CD4-positive, alpha-beta T cell treated with Interleukin-10 for 1 hour (primary cell): Measurements from ENCODE around the gene CACNA1I.

Experiments
- DNase-seq: peaks from one replicate; pipeline ENCODE4 v3.0.0-alpha.2; 2020

Gene CACNA1I

DNA sequence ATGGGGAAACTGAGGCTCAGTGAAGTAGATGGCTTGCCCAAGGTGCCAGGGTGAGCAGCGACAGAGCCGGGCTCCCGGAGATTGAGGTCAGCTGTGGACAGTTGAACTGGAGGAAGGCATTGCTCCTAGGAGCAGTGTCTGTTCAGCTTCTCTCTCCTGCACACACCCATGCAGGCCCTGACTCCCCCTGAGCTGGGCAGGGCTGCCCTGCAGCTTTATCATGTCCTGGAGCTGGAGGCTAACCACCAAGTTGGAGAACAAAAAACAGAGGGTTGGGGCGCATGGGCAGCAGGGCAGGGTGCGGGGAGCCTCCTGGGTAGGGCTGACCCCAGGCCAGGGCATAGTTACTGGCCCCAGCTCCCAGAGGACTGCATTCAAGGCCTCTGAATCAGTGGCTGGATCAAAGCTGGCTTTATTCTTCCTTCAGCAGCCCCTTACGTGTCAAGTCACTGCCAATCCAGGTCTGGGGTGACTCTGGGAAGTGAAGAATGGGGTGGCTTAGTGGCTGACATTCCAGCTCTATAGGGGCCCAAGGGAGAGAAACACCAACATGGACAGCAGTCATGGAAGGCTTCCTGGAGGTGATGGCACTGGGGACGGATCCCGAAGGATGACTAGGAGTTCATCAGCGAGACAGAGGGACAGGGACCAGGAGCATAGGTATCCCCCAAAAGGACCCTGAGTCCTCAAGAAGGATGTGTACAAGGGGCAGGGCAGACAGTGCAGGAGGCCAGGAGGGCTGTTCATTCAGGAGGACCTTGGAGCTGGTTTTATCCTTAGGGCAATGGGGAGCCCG lies 83.8 kb downstream of the CACNA1I start:
- no peak for DNase-seq

- no peak for DNase-seq
Measured at GRCh38 chr22:39655004-39655579, 84.5 kb downstream of the CACNA1I start.

- DNase-seq: no peak
Measured at GRCh38 chr22:39655831-39656230, 85.3 kb downstream of the CACNA1I start.

GRCh38 chr22:39656495-39657490 lies 86.2 kb downstream of the CACNA1I start:
- DNase-seq: no peak

- DNase-seq: peak; percentile 60
Measured at GRCh38 chr22:39658367-39658766, 87.8 kb downstream of the CACNA1I start.

DNA sequence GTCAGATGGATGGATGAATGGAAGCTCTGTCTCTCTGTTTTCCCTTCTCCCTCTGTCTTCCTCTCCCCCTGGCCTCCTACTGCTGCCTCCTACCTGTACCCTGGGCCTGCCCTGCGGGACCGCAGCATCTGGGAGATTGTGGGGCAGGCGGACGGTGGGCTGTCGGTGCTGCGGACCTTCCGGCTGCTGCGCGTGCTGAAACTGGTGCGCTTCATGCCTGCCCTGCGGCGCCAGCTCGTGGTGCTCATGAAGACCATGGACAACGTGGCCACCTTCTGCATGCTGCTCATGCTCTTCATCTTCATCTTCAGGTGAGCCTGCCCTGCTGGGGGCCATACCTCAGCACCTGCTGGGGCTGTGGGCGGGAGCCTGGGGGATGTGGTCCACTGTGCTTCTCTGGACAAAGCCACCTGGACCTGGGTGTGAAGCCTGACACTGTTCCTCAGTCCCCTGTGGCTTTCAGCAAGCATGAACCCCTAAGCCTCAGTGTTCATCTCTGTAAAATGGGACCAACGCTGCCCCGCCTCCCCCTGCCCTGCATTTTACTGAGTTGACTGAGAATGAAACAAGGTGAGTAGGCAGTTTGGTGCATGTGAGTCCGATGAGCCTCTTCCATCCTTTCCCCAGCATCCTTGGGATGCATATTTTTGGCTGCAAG lies 88.4 kb downstream of the CACNA1I start:
- DNase-seq: no peak

DNA sequence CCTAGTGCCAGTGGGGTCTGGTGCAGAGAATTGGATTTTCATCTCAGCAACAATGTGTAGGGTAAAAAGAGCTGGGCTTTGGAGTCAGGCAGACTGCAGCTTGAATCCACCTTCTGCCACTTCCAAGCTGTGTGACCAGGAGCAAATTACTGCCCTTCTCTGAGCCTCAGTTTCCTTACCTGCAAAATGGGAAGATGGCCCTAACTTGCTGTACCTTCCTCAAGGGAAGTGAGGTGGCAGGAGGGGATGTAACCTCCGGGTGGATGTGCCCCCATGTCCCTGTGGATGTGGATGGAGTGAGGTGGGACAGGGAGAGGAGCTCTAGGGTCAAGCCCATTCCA lies 90.9 kb downstream of the CACNA1I start:
- DNase-seq: no peak

DNA sequence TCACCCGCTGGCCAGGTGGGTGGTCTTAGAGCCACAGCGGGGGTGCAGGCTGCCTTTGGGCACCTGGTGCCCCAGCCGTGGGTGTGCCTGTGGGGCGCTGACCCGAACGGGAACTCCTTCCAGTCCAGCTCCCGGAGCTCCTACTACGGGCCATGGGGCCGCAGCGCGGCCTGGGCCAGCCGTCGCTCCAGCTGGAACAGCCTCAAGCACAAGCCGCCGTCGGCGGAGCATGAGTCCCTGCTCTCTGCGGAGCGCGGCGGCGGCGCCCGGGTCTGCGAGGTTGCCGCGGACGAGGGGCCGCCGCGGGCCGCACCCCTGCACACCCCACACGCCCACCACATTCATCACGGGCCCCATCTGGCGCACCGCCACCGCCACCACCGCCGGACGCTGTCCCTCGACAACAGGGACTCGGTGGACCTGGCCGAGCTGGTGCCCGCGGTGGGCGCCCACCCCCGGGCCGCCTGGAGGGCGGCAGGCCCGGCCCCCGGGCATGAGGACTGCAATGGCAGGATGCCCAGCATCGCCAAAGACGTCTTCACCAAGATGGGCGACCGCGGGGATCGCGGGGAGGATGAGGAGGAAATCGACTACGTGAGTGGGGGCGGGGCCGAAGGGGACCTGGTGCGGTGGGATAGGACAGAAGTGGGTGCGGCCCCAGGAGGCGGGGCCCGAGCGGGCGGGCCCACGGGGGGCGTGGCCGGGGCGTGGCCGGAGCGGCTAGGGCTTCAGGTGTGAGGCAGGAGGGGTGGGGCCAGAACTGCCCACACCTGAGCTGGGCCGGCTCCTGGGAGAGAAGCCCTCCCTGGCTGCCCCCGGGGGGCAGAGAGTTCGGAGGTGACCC lies 91.5 kb downstream of the CACNA1I start:
- DNase-seq: peak; percentile 89

DNA sequence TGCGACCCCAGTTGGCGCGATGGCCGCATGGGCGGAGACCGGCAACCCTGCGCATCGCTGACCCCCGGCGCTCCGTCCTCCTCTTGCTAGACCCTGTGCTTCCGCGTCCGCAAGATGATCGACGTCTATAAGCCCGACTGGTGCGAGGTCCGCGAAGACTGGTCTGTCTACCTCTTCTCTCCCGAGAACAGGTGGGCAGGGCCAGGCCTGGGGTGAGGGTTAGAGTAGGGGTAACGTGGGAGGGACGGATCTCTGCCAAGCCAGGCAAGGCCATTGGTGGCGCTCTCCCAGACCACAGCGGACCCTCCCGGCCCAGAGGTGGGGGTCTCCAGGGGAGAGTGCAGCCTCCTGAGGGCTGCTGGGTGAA lies 92.1 kb downstream of the CACNA1I start:
- DNase-seq: no peak

DNA sequence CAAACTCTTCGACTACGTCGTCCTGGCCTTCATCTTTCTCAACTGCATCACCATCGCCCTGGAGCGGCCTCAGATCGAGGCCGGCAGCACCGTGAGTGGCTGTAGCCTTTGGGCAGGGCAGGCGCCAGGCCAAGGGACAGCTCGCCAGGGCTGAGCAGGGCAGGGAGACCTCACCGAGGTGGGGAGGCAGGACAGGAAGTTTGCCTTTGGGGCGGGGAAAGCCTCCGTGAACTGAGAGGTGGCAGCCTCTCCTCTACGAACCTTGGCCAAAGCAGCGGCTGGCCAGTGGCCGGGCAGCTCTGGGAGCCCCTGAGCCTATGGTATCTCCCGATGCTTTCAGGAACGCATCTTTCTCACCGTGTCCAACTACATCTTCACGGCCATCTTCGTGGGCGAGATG lies 93.2 kb downstream of the CACNA1I start:
- no peak for DNase-seq

- DNase-seq: peak; percentile 37
Measured at GRCh38 chr22:39664485-39665200, 94.1 kb downstream of the CACNA1I start.

- DNase-seq: no peak
Measured at GRCh38 chr22:39665229-39665628, 94.7 kb downstream of the CACNA1I start.

- DNase-seq: no peak
Measured at GRCh38 chr22:39665661-39666431, 95.3 kb downstream of the CACNA1I start.

DNA sequence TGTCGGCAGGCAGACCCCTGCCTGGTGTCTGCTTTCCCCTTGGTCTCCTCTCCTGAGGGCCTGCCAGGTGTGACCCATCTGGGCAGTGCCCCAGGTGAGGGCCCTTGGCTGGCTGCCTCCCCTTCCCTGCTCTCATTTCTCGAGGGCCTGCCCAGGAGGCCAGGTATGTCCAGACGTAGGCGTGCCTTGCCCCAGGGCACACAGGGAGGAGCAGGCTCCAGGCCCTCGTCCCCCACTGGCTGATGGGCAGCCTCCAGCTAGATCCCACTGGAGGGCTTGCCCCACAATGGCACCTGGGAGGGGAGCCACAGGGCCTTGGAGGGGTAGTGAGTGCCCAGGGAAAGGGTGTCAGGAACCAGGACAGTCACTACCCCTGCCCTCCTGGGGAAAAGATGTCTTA lies 95.9 kb downstream of the CACNA1I start:
- no peak for DNase-seq

- no peak for DNase-seq
Measured at GRCh38 chr22:39666926-39667325, 96.4 kb downstream of the CACNA1I start.

GRCh38 chr22:39669432-39669831 lies 98.9 kb downstream of the CACNA1I start:
- DNase-seq: no peak

- no peak for DNase-seq
Measured at GRCh38 chr22:39671936-39672335, 101.4 kb downstream of the CACNA1I start.

DNA sequence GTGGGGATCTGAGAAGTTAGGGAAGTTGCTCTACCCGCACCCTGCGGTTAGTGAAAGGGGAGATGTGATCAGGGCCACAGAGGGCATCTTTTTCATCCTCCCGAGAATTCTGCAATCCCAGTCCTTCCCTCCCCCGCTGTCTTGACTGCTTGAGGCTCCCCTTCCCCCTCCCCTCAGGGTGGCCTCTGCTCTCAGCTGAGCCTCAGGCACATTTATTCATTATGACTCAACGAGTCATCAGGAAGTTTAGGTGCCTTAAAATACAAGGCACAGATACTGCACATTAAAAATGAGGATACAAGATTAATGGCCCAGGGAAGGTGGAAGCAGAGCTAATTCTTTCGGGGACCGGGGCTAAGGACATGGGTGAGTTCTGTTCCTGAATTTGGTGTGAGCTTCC lies 104.0 kb downstream of the CACNA1I start:
- no peak for DNase-seq

DNA sequence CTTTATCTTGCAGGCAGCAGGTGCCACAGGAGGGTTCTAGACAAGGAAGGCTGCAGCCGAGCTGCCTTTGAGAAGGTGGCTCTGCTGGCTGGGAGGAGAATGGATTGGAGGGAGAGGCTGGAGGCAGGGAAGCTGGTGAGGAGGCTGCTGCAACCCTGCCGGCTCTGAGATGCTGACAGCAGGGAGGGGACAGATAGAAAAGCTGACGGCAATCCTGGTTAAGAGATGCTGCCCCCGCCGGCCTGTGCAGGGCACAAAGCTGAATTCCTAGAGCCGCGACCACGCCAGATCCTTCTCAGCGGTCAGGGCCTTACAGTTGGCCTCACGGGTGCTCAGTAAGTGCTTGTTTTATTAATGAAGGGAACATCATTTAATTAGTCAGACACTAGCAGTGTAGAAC lies 105.4 kb downstream of the CACNA1I start:
- no peak for DNase-seq

DNA sequence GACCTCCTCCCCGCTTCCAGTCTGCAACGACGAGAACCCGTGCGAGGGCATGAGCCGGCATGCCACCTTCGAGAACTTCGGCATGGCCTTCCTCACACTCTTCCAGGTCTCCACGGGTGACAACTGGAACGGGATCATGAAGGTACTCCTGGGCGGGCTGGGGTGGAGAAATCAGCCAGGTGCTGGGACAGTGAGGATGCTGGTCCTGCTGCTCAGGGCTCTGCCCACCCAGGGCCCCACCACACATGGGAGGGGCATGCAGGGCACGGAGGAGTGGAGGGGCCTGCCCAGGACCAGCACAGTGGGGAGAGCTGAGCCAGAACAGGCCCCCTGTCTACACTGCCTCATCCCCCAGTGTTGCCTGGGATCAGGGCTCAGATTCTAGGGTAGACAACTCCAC lies 107.4 kb downstream of the CACNA1I start:
- no peak for DNase-seq
